Skeletal muscle satellite cell (primary cell): Measurements from ENCODE around the gene ZNRF3.
"Not testable (repeated sequence)": the region's sequence is repeated elsewhere in the genome, so short reads cannot be mapped to it uniquely, and the experiment has no call there.

Source experiments
- H3K27me3 ChIP-seq: 2 replicates; pipeline ENCODE4 v1.7.0; 2013; ENCODE audit warnings: low read length; ENCODE audit not compliant: control insufficient read depth, insufficient read depth
- H3K36me3 ChIP-seq: 2 replicates; pipeline ENCODE4 v1.7.0; 2013; ENCODE audit warnings: mild to moderate bottlenecking, control low read depth, low read length; ENCODE audit not compliant: insufficient read depth
- H3K4me1 ChIP-seq: 2 replicates; pipeline ENCODE4 v1.7.0; 2013; ENCODE audit warnings: low read length; ENCODE audit not compliant: control insufficient read depth, insufficient read depth
- H3K4me2 ChIP-seq: 2 replicates; pipeline ENCODE4 v1.7.0; 2013; ENCODE audit warnings: mild to moderate bottlenecking, low read length
- H3K4me3 ChIP-seq: 2 replicates; pipeline ENCODE4 v1.7.0; 2013; ENCODE audit warnings: low read length
- H3K9ac ChIP-seq: 2 replicates; pipeline ENCODE4 v1.7.0; 2013; ENCODE audit warnings: mild to moderate bottlenecking, low read depth, low read length, moderate library complexity
- H3K9me3 ChIP-seq: replicated peaks from 2 replicates; pipeline ENCODE4 v1.7.0; 2013; ENCODE audit warnings: mild to moderate bottlenecking, control low read depth, low read length

The ZNRF3 gene

DNA sequence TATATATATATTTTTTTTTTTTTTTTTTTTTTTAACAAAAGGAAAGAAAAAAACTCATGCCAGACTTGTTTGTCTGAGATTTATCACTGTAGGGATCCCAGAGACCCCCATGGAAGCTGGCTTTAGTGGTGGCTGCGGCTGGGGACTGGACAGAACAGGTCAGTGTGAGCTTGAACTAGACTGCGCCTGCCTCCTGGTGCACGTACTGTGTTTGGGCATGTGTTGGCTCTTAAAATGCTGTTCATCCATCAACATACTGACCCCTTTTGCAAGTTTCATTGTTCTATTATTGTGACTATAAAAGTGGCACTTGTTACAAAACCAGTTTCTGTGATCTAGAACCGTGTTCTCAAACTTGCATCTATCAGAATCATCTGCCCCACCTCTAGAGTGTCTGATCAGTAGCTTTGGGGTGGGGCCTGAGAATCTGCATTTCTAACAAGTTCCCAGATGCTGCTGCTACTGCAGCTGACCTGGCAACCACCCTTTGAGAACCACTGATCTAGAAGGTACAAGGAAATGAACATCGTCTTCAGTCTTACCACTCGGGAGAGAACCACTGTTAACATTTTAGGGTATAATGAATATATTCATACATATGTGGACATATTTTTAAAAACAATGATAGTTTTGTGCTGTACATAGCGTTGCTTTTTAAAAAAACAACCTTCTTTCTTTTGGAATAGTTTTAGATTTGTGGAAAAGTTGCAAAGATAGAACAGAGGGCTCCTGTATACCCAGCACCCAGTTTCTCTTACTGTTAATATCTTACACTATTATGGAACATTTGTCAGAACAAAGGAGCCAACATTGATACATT is 54.0 kb downstream of the ZNRF3 start:
- no peak overlapping the region for H3K9ac ChIP-seq
- no peaks in the 10 kb centered on the region for H3K27me3 ChIP-seq
- no peaks in the 10 kb centered on the region for H3K4me1 ChIP-seq
- H3K9me3 ChIP-seq: no peaks in the 10 kb centered on the region
- H3K4me2 ChIP-seq: no peak overlapping the region
- H3K4me3 ChIP-seq: no peak overlapping the region
- no peaks in the 10 kb centered on the region for H3K36me3 ChIP-seq

DNA sequence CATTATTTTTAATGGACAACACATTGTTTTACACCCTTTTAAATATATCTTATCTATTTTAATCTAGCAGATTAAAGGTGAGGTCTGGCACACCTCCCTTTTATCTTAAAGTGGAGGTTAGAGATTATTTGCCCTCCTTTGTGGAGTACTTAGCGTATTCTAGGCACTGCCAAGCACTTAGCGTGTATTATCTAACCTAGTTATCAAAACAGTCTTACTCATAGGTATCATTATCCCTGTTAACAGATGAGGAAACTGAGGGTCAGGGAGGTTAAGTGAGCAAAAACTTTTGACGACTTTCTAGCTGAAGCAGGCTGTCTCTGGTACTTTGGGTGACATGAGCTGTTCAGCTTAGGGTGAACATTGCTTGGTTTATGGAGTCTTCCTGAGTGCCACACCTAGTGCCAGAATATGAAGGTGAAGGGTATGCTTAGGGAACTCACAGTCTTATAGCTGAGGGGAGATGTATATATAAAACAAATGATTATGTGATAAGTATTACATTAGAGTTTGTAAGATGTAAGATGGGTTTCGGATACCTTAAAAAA is 55.0 kb downstream of the ZNRF3 start:
- no peak overlapping the region for H3K4me3 ChIP-seq
- H3K36me3 ChIP-seq: no peaks in the 10 kb centered on the region
- no peaks in the 10 kb centered on the region for H3K9me3 ChIP-seq
- H3K27me3 ChIP-seq: no peaks in the 10 kb centered on the region
- no peak overlapping the region for H3K9ac ChIP-seq
- H3K4me1 ChIP-seq: no peaks in the 10 kb centered on the region
- H3K4me2 ChIP-seq: no peak overlapping the region

DNA sequence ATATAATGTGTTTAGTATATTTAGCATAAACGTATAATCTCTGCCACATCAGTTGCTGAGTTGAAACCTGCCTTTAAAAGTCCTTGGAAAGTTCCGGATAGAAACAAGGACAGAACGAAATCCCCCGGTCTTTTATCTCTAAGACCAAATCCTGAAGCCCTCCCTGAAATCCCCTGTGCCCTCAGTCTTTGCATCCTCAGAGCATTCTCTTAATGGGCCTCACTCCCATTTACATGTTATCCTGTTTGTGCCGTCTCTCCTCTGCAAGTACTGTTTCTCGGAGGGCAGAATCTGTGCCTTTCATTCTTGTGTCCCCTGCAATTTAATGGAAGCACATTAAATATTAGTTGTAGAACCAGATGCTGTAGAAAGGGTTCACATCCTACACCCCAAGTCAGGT is 56.0 kb downstream of the ZNRF3 start:
- Histone ChIP-seq H3K9me3 (no peaks in the 10 kb centered on the region), H3K4me1 (no peaks in the 10 kb centered on the region), H3K4me2 (no peak overlapping the region), H3K36me3 (no peaks in the 10 kb centered on the region), H3K27me3 (no peaks in the 10 kb centered on the region), H3K4me3 (no peak overlapping the region), H3K9ac (no peak overlapping the region)

DNA sequence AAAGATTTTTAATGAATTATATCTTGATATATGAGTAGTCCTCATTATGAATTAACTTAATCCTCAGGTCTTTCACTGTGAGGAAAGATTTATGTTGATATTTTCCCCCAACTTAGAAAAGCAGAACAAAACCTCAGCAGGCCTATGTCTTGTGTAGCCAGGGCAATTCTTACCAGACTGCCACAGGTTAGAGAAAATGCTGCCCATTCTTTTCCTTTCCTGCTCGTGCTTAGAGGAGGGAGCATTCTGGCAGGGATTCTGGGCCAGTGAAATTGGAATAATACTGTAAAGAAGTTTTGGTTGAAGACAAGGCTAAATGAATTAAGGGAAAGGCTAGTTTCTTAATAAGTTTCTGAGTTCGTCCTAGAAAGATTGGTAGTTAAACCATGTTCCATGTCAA is 56.6 kb downstream of the ZNRF3 start:
- no peak overlapping the region for H3K4me2 ChIP-seq
- no peaks in the 10 kb centered on the region for H3K9me3 ChIP-seq
- no peaks in the 10 kb centered on the region for H3K4me1 ChIP-seq
- no peak overlapping the region for H3K4me3 ChIP-seq
- no peaks in the 10 kb centered on the region for H3K36me3 ChIP-seq
- no peak overlapping the region for H3K9ac ChIP-seq
- H3K27me3 ChIP-seq: no peaks in the 10 kb centered on the region

DNA sequence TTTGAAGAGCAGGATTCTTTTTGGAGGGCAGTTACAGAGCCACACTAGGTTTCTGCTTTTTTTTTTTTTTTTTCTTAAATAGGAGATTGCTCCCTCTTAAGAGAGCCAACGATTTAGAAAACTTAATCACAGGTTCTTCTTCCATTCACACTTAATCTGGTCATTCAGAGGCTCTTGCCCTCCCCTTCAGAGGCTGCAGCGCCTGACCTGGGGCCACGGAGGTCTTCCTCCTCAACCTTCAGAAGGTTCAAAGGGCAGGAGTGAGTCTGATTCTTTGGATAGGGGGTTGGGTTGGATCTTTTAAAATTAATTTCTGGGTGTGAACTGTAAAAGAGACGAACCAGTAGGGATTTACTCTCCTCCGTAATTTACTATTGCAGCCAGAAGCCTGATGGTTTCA is 57.1 kb downstream of the ZNRF3 start:
- Histone ChIP-seq H3K9me3 (no peaks in the 10 kb centered on the region), H3K4me2 (no peak overlapping the region), H3K36me3 (no peaks in the 10 kb centered on the region), H3K4me1 (no peaks in the 10 kb centered on the region), H3K9ac (no peak overlapping the region), H3K27me3 (no peaks in the 10 kb centered on the region), H3K4me3 (no peak overlapping the region)

DNA sequence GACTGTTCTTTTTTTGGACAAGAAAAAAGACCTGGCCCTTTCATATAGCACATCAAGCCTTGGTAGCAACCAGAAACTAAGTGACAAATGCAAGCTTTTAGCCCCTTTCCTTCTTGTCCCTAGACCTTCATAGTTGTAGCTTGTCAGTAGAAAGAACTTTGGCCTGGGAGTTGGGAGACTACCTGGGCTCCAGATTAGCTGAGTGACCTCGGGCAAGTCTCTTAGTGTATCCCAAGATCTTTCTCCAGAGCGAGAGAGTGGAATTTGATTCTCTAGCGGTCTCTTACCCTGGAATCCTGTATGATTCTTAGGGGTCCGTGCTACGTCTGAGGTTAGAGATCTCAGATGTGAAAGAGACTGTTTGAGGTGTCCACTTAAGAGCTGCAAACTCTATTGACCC is 59.0 kb downstream of the ZNRF3 start:
- Histone ChIP-seq H3K27me3 (no peaks in the 10 kb centered on the region), H3K36me3 (no peaks in the 10 kb centered on the region), H3K4me2 (no peak overlapping the region), H3K4me3 (no peak overlapping the region), H3K9ac (no peak overlapping the region), H3K9me3 (peaks cover 5% of the 10 kb centered on the region), H3K4me1 (no peaks in the 10 kb centered on the region)

DNA sequence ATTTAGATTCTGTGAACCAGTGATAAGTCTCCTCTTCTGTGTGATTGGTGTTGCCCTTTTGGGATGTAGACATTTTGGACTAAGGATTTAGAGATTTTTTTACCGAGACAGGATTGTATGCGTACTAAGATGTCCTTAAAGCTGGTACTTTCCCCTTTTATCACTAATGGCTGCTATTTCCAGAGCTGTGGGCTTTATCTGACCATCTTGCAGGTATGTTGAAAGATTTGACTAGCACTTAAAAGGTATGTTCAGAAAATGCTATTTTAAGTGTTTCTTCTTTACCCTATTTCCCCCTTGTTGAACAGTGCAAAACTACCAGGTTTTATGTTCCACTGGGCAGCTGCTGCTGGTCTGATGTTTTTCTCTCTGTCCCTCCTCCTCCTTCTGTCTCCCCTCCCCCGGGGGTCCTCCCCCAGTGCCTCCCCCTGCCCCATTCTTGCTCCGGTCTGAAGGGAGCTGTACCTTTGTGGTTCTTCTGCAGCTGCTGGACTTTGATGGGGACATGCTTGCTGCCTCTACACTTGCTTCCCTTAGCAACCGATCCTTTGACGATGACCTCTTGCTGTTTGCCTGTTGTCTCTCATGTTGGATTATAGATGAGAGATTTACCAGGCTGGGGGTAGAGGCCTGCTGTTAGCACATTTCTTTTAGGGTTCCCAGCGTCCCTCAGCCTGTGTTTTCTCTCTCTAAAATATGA is 59.6 kb downstream of the ZNRF3 start:
- no peaks in the 10 kb centered on the region for H3K36me3 ChIP-seq
- peaks cover 5% of the 10 kb centered on the region for H3K9me3 ChIP-seq
- H3K27me3 ChIP-seq: no peaks in the 10 kb centered on the region
- no peaks in the 10 kb centered on the region for H3K4me1 ChIP-seq
- H3K4me2 ChIP-seq: no peak overlapping the region
- no peak overlapping the region for H3K9ac ChIP-seq
- no peak overlapping the region for H3K4me3 ChIP-seq

DNA sequence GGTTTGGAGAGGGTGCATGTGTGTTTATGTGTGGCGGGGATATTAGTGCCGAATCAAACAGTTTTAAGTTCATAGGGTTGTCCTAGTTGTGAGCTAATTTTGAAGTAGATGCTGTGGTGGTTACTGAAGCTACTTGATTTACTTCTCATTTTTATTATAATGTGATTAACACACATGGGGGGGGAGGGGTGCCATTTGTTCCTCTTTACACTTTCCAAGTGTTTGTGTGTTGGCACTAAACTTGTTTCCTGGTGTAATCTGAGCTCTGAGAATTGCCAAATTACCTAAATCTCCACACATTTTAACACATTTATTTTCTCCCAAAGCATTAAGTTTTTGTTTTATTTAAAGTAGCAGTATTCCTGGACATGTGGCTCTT is 60.1 kb downstream of the ZNRF3 start:
- Histone ChIP-seq H3K4me3 (no peak overlapping the region), H3K27me3 (no peaks in the 10 kb centered on the region), H3K4me2 (no peak overlapping the region), H3K9ac (no peak overlapping the region), H3K9me3 (peaks cover 5% of the 10 kb centered on the region), H3K36me3 (no peaks in the 10 kb centered on the region), H3K4me1 (no peaks in the 10 kb centered on the region)

DNA sequence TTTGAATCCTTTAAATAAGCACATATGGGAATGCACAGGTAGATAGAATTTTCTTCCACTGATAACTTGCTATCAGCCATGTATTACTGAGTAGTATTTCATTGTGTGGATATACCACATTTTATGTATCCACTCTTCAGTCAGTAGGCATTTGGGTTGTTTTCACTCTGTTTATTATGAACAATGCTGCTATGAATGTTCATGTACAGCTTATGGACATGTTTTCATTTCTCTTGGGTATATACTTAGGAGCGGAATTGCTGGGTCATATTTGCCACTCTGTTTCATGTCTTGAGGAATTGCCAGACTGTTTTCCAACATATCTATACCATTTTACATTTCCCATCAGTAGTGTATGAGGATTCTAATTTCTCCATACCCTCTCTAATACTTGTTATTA is 63.8 kb downstream of the ZNRF3 start:
- no peak overlapping the region for H3K4me2 ChIP-seq
- H3K4me1 ChIP-seq: peaks cover 15% of the 10 kb centered on the region
- H3K27me3 ChIP-seq: no peaks in the 10 kb centered on the region
- H3K9me3 ChIP-seq: peaks cover 5% of the 10 kb centered on the region
- no peak overlapping the region for H3K4me3 ChIP-seq
- no peak overlapping the region for H3K9ac ChIP-seq
- H3K36me3 ChIP-seq: no peaks in the 10 kb centered on the region

DNA sequence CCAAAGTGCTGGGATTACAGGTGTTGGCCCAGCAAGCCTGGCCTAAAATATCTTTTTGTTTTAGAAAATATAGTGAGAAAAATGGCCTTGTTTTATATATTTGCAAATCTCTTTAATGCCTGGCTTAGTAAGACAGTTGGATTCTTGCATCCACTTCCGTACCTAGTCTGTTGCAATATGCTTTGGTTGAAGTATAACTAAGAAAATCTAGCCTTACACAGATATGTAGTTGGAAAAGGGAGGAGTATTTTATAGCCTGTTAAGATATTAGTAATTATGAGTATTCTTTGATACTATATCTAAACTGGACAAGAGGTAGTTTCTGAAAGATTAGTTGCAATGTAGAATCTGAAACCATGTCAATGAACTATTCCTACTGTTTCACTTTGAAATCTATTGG is 65.1 kb downstream of the ZNRF3 start:
- H3K9me3 ChIP-seq: peaks cover 5% of the 10 kb centered on the region
- no peak overlapping the region for H3K9ac ChIP-seq
- peaks cover 27% of the 10 kb centered on the region for H3K4me1 ChIP-seq

DNA sequence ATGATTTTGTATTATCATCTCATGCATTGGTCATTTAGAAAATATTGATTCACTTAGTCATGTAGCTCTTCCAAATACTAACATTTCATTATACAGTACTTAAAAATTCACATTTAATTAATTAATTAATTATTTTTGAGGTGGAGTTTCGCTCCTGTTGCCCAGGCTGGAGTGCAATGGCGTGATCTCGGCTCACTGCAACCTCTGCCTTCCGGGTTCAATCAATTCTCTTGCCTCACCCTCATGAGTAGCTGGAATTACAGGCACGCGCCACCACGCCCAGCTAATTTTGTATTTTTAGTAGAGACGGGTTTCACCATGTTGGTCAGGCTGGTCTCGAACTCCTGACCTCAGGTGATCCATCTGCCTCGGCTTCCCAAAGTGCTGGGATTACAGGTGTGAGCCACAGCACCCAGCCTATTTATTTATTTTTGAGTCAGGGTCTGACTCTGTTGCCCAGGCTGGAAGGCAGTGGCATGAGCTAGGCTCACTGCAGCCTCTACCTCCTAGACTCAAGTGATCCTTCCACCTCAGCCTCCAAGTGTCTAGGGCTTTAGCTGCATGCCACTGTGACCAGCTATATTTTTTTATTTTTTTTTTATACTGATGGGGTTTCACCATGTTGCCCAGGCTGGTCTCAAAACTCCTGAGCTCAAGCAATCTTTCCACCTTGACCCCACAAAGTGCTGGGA is 65.6 kb downstream of the ZNRF3 start:
- H3K9me3 ChIP-seq, H3K36me3 ChIP-seq, H3K27me3 ChIP-seq, H3K9ac ChIP-seq, H3K4me2 ChIP-seq, H3K4me3 ChIP-seq: not testable (repeated sequence)
- H3K4me1 ChIP-seq: peaks cover 27% of the 10 kb centered on the region

More for the DNA sequence above, 65.1 kb downstream of the ZNRF3 start:
- Histone ChIP-seq H3K36me3 (no peaks in the 10 kb centered on the region), H3K4me3 (no peak overlapping the region), H3K27me3 (no peaks in the 10 kb centered on the region), H3K4me2 (no peak overlapping the region)
